ENCODE results near the gene MON1A.

MON1A gene

DNA sequence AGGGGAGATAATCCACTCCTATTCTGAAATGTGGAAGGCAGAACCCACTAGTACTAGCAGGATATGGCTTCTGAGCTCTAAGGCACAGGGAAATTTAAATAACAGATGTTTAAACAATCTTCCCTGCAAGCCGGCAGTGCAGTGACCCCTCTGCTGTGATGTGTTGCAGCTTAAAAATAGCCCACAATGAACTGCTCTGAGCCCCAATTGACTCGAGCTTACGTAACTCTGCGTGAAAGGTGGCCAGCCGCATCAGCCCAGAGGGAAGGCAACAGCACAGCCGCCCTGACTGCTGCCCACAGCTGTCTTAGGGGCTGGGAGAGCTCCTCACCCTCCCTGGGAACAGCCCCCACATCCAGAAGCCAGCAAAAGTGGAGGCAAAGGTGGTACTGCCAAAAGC, 47.4 kb downstream of the MON1A start:
- H3K4me3 ChIP-seq (ENCODE audit: low read depth, low read length): no peak overlapping the region
- TF ChIP-seq, protein P1, sequence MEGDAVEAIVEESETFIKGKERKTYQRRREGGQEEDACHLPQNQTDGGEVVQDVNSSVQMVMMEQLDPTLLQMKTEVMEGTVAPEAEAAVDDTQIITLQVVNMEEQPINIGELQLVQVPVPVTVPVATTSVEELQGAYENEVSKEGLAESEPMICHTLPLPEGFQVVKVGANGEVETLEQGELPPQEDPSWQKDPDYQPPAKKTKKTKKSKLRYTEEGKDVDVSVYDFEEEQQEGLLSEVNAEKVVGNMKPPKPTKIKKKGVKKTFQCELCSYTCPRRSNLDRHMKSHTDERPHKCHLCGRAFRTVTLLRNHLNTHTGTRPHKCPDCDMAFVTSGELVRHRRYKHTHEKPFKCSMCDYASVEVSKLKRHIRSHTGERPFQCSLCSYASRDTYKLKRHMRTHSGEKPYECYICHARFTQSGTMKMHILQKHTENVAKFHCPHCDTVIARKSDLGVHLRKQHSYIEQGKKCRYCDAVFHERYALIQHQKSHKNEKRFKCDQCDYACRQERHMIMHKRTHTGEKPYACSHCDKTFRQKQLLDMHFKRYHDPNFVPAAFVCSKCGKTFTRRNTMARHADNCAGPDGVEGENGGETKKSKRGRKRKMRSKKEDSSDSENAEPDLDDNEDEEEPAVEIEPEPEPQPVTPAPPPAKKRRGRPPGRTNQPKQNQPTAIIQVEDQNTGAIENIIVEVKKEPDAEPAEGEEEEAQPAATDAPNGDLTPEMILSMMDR (IDR thresholded peaks at IDR 0.05; ENCODE audit: low read depth, low read length): no peak

DNA sequence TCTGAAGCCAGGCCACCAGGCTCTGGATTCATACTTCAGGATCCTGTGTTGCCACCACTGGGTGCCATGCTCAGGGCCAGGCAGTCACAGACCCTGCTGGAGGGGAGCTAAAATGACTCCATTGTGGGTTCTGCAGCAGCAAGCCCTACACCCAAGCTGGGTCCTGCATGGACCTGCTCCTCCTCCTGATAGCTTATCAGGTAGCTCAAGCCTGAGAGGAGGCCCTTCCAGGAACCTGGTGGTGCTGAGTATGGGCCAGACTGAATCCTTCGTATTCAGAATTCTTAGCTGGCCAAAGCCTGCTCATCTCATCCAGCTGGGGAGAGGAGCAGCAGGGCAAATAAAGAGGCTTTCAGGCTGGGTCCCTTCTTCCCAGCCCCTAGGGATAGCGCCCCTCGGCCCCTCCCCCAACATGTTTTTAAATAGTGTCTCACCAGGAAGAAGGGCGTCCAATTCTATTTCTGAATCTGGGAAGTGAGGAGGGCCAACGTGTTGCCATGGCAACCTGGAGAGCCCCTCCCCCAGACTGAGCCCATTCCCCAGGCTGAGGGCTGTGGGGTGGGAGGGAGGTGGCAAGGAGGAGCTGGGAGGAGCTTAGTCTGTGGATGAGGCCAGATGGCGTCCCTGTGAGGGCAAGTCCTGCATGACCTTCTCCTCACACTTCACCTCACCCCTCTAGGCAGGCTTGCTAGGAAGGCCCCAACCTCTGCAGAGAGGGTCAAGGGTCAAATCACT, 48.9 kb downstream of the MON1A start:
- no peak overlapping the region for H3K4me3 ChIP-seq (ENCODE audit: low read depth, low read length)
- TF ChIP-seq, protein P1 (IDR thresholded peaks at IDR 0.05; ENCODE audit: low read depth, low read length): no peak

DNA sequence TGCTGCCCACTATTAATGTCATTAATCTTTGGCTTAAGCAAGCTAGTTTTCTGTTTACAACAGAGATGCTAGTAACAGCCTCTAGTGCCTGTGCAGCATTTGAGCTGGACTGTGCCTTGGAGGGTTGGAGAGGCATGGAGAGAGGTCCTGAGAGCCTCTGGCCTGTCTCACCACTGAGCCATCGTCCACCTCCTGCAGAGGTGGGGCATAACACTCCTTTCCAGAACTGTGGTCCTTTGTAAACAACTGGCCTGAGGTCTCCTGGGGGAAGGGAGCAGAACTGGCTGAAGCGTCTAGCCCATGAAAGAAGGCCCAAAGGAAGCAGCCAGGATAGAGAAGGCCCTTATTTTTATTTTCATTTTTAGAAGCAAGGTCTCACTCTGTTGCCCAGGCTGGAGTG, 49.9 kb downstream of the MON1A start:
- TF ChIP-seq, protein P1 (IDR thresholded peaks at IDR 0.05; ENCODE audit: low read depth, low read length): no peak
- H3K4me3 ChIP-seq (ENCODE audit: low read depth, low read length): no peak overlapping the region

DNA sequence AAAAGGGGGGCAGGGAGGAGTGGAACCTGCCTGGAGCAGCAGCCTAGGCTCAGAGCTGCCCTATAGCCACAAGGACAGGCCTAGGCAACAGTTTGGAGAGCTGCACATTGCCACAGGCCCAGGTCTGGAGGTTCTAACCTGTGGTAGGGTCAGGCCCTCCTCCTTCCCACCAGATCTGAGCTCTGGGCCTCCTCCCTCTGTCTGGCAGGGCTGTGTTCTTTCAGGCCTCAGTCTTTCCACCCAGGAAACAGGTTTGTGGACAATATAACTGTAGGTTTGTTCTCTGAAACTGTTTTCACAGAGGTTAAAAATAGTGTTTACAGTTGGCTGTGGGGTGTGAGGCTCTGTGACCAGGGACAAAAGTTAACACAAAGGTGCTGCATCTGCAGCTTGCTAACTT, 50.9 kb downstream of the MON1A start:
- TF ChIP-seq, protein P1 (IDR thresholded peaks at IDR 0.05; ENCODE audit: low read depth, low read length): no peak
- no peak overlapping the region for H3K4me3 ChIP-seq (ENCODE audit: low read depth, low read length)

DNA sequence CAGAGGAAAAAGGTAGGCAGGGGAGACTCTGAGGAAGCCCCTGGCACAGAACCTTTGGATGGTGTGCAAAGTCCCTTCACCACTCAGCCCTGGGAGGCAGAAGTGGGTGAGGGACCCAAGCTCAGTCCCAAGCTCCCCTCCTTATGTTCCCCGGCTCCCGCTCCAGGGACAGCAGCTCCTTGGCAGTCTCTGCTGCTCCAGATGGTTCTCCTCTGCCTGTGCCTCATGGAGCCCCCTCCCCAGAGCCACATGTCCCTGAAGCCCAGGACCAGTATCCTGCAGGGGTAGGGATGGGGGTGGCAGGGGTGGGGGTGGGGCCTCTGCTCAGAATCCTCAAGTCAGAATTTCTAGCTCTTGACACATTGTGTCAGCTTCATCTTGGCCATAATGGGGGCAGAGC, 51.9 kb downstream of the MON1A start:
- H3K4me3 ChIP-seq (ENCODE audit: low read depth, low read length): no peak overlapping the region
- TF ChIP-seq, protein P1 (IDR thresholded peaks at IDR 0.05; ENCODE audit: low read depth, low read length): no peak

DNA sequence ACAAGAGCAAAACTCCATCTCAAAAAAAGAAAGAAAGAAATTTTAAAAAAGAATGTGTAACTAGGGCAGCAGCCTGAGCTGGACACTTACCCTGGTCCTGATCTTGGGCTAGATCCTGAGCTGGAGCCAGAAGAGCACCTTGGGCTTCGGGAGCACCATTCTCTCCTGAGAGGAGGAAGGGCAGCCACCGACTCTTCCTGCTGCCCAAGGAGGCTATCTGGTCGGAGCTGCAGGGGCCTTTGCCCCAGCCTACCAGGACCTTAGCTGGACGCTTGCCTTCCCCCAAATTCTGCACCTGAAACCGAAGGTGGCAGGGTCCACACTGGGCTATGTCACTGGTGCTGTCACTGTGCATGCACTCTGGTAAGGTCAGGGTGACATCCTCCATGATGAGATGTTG, 53.0 kb downstream of the MON1A start:
- TF ChIP-seq, protein P1 (IDR thresholded peaks at IDR 0.05; ENCODE audit: low read depth, low read length): no peak
- no peak overlapping the region for H3K4me3 ChIP-seq (ENCODE audit: low read depth, low read length)

DNA sequence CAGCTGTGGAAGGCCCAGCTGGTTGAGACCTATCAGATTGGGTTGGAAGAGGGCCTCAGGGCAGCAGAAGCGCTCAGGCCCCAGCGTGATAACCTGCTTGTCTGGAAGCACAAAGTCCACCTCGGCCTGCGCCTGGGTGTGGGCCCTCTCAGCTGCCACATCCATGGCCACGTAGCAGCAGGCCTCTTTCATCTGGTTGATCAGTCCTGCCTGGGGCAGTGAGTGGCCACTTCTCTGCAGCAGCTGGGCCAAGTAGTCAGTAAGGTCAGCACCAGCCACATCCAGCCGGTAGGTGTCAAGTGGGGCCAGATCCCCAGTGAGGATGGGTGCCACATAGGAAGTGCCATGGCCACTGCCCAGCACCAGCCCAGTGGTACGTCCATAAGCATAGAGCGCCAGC, 56.0 kb downstream of the MON1A start:
- no peak overlapping the region for H3K4me3 ChIP-seq (ENCODE audit: low read depth, low read length)
- TF ChIP-seq, protein P1 (IDR thresholded peaks at IDR 0.05; ENCODE audit: low read depth, low read length): no peak
